GM21576 (cell line): ENCODE results near the gene PTPRJ.

Source experiments
- ATAC-seq: cut with Tn5 transposase; IDR thresholded peaks from one replicate; pipeline ENCODE4 v1.9.1; 2021; ENCODE audit warnings: mild to moderate bottlenecking, moderate library complexity; ENCODE audit not compliant: unreplicated experiment

The PTPRJ gene

GRCh38 chr11:48034926-48035871 lies 54.8 kb downstream of the PTPRJ start:
- no peak for ATAC-seq

GRCh38 chr11:48036011-48036410 lies 55.7 kb downstream of the PTPRJ start:
- ATAC-seq, result no peak

GRCh38 chr11:48036466-48036865 lies 56.1 kb downstream of the PTPRJ start:
- no peak for ATAC-seq

DNA sequence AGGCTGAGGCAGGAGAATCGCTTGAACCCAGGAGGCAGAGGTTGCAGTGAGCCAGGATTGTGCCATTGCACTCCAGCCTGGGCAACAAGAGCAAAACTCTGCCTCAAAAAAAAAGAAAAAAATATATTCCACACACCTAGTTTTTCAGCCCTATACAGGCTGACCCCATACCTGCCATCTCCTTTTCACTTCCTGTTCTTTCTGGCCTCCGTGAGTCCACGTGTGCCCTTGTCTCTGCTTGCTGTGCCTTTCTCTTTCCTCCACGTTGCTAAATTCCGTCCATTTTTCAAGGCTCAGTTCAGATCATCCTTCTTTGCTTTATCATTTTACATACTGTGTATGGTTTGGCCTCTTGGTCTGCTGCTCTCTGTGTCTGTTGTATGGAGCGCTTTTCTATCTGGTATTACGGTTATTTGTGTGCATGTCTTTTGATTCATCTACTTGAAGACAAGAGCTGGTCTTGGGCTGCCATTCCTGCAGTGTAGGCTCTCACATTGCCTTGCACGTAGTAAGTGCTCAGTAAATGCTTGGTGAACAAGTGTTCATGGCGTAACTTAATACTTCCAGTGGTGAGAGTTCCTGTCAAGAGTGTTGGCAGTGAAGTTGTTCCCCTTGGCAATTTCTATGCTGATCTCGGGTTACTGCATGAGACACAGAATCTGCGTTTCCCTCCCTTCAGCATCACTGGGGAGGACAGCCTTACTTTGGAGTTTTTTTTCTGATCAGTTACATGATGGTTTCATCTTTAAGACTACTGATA lies 57.5 kb downstream of the PTPRJ start:
- ATAC-seq, result no peak

DNA sequence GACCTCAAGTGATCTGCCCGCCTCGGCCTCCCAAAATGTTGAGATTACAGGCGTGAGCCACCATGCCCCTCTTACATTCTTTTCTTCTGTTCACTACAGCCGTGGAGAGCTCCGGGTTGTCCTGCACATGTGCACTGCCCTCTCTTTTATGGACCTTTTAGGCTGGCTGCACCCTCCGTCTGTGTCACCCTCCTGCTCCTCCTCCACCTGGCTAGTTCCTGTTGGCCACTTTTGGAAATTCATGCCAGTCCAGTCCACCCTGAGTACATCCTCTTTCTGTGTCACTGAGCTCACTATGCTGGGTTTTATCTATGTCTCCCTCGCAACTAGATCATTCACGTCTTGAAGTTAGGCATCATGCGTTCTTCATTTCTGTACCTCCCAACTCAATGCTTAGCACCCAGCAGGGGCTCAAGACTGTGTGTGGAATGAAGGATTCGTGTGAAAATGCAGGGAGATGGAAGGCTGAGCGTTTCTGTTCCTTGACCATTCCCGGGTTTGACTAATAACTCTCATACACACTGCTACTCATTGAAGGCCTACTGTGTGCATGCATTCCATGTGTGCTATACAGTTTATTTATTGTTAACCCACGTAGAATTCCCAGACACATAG lies 60.6 kb downstream of the PTPRJ start:
- ATAC-seq, result no peak

DNA sequence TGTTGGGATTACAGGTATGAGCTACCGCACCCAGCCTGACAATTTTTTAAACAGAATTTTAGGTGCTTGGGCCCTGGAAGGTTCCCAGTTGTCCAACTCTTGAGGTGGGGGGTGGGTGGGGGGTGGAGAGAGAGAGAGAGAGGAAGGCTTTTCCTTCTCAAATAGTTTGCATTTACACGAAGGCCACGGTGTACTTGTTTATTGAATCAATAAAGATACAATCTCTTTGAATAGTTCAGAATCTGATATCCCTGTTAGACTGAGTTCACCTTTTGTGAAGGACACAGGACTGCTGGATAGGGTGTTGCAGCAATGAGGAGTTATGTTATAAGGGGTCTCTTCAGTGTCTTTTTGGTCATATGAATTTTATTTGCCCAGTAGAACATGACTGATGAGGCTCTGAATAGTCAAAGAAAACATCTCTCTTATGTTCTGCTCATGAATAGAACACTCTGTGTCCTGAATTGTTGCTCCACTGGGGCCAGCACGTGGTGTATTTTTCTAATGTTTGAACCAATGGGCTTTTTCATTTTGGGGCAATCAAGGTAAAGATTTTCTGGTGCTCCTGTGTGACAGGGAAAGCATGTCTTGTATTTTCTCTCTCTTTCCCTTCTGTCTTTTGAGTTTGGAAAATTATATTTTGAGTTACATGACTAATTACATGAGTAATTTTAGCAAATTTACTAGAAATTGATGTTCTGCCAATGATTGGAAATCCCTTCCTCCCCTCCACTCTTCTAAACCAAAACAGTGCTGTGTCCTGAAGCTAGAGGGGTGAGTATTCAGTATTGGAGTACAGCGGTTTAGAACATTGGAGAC lies 61.7 kb downstream of the PTPRJ start:
- ATAC-seq, result no peak

DNA sequence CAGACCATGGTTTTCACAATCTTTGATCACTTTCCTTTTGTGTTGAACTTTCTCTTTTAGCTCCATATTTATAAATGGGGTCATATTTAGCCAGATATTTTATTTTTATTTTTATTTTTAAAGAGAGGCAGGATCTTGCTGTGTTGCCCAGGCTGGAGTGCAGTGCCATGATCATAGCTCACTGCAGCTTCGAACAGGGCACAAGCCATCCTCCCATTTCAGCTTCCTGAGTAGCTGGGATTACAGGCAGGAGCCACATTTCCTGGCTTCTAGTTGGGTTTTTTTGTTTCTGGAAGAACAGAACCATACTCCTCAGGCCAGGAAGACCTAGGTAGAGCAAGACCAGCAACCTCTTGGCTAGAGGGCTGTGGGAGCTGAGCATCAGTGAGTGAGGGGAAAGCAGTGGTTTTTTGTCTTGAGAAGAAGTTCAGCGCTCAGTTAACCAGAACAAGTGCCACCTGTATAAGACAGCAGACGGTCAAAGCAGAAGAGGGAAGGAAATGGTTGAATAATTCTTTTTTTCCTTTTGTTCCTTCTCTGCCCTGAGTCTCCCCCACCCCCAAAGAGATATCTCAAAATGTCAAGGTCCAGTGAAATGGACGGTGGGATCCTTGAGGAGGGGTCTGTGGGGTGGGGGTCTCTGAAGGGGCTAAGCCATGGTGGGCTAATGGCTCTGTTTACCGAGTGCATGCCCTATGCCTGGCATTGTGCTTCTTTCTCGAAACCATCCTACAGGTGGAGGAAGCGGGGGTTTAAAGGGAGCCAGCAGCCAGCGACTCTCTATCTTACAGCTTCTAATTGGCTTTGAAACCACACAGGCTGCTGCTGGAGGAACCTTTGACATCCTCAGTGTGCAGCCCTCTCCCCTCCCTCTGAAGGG lies 63.0 kb downstream of the PTPRJ start:
- ATAC-seq, result peak; percentile 68

DNA sequence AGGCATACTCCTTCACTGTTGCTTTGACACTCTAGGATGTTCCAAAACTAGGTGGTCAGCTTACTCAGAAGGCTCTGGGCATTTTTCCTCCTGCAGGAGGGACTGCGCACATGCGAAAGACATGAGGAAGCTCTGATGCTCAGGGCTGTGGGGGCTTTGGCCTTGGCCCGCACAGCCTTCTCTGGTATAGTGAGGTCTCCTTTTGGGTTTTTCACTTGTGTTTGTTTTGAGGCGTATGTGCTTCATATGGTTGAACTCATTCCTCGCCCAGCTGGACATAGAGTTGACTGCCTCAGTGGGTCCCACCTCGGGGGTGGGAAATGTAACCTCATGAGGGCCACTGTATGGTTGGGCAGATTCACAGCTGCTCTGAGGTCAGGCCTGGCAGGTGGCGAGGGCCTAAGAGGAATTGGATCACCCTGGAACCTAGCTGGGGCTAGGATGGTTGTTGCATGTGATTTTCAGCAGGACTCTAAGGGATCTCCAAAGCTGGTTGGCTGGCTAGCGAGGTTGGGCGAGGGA lies 63.7 kb downstream of the PTPRJ start:
- no peak for ATAC-seq

DNA sequence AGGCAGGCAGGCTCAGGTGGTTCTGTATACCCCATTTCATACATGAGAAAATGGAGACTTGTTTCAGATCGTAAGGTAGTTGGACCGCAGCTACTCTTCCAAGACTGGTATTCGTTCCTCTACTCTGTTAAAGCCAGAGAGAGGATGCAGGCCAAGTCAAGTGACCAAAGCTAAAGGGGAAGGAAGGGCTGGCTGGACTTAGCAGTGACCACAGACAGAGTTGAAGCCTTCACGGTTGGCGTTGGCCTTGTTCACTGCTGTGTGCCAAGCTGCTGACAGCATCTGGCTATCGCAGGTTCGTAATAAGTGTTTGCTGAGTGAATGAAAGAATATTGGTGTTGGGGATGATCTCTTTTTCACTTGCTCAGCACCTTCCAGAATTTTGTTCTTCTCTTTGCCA lies 64.2 kb downstream of the PTPRJ start:
- no peak for ATAC-seq

- ATAC-seq, result no peak
Measured at GRCh38 chr11:48045536-48045935, 65.2 kb downstream of the PTPRJ start.

- ATAC-seq, result no peak
Measured at GRCh38 chr11:48047616-48048015, 67.3 kb downstream of the PTPRJ start.

DNA sequence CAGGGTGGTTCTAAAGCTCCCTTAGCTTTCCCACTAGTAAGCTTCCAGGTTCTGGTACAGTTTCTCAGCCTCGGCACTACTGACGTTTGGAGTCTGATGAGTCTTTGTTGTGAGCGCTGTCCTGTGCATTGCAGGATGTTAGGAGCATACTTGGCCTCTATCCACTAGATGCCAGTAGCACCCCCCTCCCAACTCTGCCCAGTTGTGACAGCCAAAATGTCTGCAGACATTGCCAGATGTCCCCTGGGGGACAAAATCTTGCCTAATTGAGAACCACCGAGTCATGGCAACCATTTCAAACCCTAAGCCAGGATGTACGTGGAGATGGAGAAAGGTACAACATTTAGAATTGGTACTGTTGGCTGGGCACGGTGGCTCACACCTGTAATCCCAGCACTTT lies 68.7 kb downstream of the PTPRJ start:
- no peak for ATAC-seq

GRCh38 chr11:48050304-48050703 lies 69.9 kb downstream of the PTPRJ start:
- no peak for ATAC-seq

DNA sequence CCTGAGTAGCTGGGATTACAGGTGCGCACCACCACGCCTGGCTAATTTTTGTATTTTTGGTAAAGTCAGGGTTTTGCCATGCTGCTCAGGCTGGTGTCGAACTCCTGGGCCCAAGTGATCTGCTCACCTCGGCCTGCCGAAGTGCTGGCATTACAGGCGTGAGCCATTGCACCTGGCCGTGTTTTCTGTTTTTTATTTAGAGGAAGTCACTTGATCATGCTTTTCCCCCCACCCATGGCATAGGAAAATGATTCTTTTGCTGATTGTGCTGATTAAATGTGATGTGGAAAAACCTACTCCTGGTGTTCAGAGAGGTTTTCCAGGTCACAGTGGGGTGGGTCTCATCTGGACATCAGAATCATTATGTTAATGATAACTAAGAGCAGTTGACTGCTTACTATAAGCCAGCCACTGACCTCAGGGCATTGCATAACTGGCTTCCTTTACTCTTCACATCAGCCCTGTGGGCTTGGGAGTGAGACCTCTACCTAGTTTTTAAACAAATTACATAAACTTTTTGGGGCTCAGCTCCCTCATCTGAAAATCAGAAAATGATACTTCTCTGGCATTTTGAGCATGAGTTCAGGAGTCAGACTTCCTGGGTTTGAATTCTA lies 71.0 kb downstream of the PTPRJ start:
- no peak for ATAC-seq

DNA sequence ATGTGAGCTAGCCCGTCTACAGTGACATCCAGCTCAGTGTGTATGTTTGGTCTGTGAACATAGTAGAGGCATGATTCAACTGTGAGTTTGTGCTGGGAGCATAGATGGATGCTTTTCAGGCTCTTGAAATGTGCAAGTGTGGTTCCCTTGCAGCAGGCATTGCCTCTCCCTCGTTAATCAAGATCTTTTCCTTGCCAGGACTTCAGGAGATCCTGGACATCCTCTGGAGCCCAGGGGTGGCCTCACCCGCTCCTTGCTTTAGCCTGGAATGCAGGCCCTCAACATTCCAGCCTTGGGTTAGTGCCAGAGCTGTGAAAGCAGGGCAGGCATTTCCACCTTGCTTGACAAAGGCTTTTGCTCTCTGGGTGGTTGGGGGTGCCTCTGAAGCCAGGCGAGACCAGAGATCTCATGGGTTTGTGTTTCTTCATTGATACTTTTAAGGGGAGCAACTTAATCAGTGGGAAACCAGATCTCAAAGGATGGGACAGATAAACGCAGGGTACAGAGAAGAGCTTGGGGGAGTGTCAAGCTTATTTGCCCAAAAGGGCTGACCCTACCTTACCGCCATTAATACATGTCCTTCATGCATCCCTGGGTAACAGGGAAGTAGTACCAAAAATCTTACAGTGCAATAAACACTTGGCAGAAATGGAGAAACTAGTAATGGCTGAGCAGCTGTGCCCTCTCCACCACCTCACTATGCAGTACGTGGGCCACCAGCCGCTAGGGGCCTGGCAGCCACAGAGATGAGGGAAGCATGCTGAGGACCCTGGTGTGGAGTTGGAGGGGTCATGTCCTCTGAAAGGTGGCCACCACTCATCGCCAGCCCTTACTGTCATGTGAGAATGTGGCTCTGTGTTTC lies 72.1 kb downstream of the PTPRJ start:
- no peak for ATAC-seq

GRCh38 chr11:48054994-48055291 lies 74.6 kb downstream of the PTPRJ start:
- ATAC-seq, result no peak

GRCh38 chr11:48055292-48056132 lies 75.2 kb downstream of the PTPRJ start:
- peak; percentile 51 for ATAC-seq
